ENCODE measurements around the gene PRCC. TPM values are rescaled to one million over a fixed set of nuclear protein-coding genes. Genes with fewer than 3 reads are reported as not detected.

PRCC gene
- total RNA-seq, 2 donors from 2014 or later, result 22.9 to 34.5 TPM

- DNase-seq (ENCODE audit: low spot score), result no peak
- Histone ChIP-seq H3K9me3 (no peaks in the 10 kb centered on the region), H3K36me3 (peaks cover 25% of the 10 kb centered on the region), H3K27me3 (replicated peaks; ENCODE audit: insufficient read depth) (no peaks in the 10 kb centered on the region), H3K4me1 (ENCODE audit: control insufficient read depth in 1 of 2, low read depth in 2 of 2) (peaks cover 27 to 57% of the 10 kb centered on the region in 2 donors), H3K27ac (no peak overlapping the region), H3K4me3 (peak overlapping the region; percentile 80)
- TF ChIP-seq CTCF (IDR thresholded peaks at IDR 0.05), result peak; percentile 36
- no peak for ATAC-seq (ENCODE audit: insufficient number of reproducible peaks, low FRiP score, low read depth)
Observed at GRCh38 chr1:156726549-156727226, 40.6 kb upstream of the PRCC start.

GRCh38 chr1:156727492-156727891 is 39.8 kb upstream of the PRCC start:
- Histone ChIP-seq H3K27ac (peak overlapping the region; percentile 97 to 99), H3K4me3 (peak overlapping the region; percentile 80), H3K9me3 (no peaks in the 10 kb centered on the region), H3K36me3 (peaks cover 21% of the 10 kb centered on the region), H3K4me1 (ENCODE audit: control insufficient read depth in 1 of 2, low read depth in 2 of 2) (peaks cover 27 to 57% of the 10 kb centered on the region in 2 donors), H3K27me3 (replicated peaks; ENCODE audit: insufficient read depth) (no peaks in the 10 kb centered on the region)
- DNase-seq (ENCODE audit: low spot score) (no peak), ATAC-seq (ENCODE audit: insufficient number of reproducible peaks, low FRiP score, low read depth) (no peak)
- TF ChIP-seq CTCF (IDR thresholded peaks at IDR 0.05), result no peak

GRCh38 chr1:156727926-156728598 is 39.3 kb upstream of the PRCC start, which contains the start of gene METTL25B:
METTL25B (plus strand) TSS chr1:156728469; CDS start chr1:156729105, 636 bp downstream.
- Histone ChIP-seq H3K27me3 (replicated peaks; ENCODE audit: insufficient read depth) (no peaks in the 10 kb centered on the region), H3K27ac (peak within 1 kb of the TSS; percentile 97 to 99), H3K4me3 (peak within 1 kb of the TSS; percentile 80), H3K4me1 (ENCODE audit: control insufficient read depth in 1 of 2, low read depth in 2 of 2) (peaks cover 27 to 57% of the 10 kb centered on the region in 2 donors), H3K36me3 (peaks cover 16% of the 10 kb centered on the region), H3K9me3 (no peaks in the 10 kb centered on the region)
- no peak for DNase-seq (ENCODE audit: low spot score)
- ATAC-seq (ENCODE audit: insufficient number of reproducible peaks, low FRiP score, low read depth), result peak; percentile 54
- TF ChIP-seq CTCF (IDR thresholded peaks at IDR 0.05), result no peak

- H3K9me3 ChIP-seq, result no peaks in the 10 kb centered on the region
- peaks cover 8% of the 10 kb centered on the region for H3K36me3 ChIP-seq
- no peaks in the 10 kb centered on the region for H3K27me3 ChIP-seq (replicated peaks; ENCODE audit: insufficient read depth)
- peak within 1 kb of the TSS; percentile 97 to 99 for H3K27ac ChIP-seq
- TF ChIP-seq CTCF (IDR thresholded peaks at IDR 0.05), result no peak
- peak; percentile 92 for DNase-seq (ENCODE audit: low spot score)
- peak; percentile 98 for ATAC-seq (ENCODE audit: insufficient number of reproducible peaks, low FRiP score, low read depth)
- H3K4me1 ChIP-seq (ENCODE audit: control insufficient read depth in 1 of 2, low read depth in 2 of 2), result peaks cover 27 to 57% of the 10 kb centered on the region in 2 donors
- H3K4me3 ChIP-seq, result peak within 1 kb of the TSS; percentile 80
Observed at GRCh38 chr1:156728599-156729462, 38.5 kb upstream of the PRCC start, which contains the start of gene ISG20L2. ISG20L2 (minus strand) TSS chr1:156728766; CDS start chr1:156727652, 1,114 bp downstream.
